ENCODE data around the gene MXI1.

Gene MXI1

DNA sequence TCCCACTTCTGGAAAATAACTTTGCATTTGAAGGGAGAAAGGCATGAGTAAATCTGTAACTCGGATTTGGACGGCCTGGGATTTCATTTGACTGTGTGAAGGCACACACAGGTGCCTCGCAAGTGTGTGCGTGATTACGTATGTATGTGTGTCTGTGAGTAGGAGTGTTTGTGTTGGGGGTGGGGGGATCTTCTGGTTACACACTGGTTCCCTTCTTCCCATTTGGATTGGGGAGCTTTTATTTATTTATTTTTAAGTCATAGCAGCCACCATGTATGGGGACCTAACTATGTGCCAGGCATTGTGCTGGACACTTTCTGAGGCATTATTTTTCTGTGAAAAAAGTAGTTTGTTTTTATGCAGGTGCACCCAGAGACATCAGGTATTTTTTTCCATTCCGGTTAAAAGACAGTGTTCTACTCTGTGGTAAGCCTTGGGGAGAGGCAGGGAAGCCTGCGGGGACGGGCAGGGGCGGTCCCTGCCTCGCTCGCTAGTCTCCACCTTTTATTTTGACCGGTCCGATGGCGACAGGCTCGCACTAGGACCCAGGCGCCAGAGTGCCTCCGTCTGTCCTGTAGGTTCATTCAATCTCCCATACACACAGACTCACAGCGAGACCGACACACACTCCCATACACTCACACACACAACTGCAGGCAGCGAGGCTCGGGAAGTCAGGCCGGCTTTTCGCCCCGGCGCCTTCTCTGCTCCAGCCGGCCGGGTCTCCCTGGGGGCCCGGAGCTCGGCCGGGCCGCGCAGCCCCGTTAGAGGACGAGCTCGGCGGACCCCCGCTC is at the start of gene MXI1:
TSS of gene MXI1 (plus strand) at position 595 of the 794 bp plus-strand sequence. CDS start 204 bp downstream, outside the sequence.
- peak; percentile 78 for DNase-seq

GRCh38 chr10:110158051-110159005 is 49.1 kb upstream of the MXI1 start:
- DNase-seq = no peak

- no peak for DNase-seq
Measured at GRCh38 chr10:110160081-110160480, 47.3 kb upstream of the MXI1 start.

DNA sequence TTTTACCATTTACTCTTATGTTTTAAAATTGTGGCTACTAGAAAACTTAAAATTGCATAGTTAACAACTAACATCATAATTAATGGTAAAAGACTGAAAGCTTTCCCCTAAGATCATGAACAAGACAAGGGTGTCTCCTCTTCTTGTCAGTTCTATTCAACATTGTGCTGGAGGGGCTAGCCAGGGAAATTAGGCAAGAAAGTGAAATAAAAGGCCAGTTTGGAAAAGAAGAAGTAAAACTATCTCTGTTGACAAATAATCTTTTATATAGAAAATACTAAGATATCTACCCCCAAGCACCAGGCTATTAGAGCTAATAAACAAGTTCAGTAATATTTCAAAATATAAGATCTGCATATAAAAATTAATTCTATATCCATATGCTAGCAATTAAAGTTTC is 46.9 kb upstream of the MXI1 start:
- DNase-seq = no peak

- no peak for DNase-seq
Measured at GRCh38 chr10:110162741-110163145, 44.7 kb upstream of the MXI1 start.

- no peak for DNase-seq
Measured at GRCh38 chr10:110163192-110163773, 44.1 kb upstream of the MXI1 start.

GRCh38 chr10:110163841-110164240 is 43.6 kb upstream of the MXI1 start:
- no peak for DNase-seq

GRCh38 chr10:110165239-110165638 is 42.2 kb upstream of the MXI1 start:
- no peak for DNase-seq

- no peak for DNase-seq
Measured at GRCh38 chr10:110167149-110167548, 40.3 kb upstream of the MXI1 start.

DNA sequence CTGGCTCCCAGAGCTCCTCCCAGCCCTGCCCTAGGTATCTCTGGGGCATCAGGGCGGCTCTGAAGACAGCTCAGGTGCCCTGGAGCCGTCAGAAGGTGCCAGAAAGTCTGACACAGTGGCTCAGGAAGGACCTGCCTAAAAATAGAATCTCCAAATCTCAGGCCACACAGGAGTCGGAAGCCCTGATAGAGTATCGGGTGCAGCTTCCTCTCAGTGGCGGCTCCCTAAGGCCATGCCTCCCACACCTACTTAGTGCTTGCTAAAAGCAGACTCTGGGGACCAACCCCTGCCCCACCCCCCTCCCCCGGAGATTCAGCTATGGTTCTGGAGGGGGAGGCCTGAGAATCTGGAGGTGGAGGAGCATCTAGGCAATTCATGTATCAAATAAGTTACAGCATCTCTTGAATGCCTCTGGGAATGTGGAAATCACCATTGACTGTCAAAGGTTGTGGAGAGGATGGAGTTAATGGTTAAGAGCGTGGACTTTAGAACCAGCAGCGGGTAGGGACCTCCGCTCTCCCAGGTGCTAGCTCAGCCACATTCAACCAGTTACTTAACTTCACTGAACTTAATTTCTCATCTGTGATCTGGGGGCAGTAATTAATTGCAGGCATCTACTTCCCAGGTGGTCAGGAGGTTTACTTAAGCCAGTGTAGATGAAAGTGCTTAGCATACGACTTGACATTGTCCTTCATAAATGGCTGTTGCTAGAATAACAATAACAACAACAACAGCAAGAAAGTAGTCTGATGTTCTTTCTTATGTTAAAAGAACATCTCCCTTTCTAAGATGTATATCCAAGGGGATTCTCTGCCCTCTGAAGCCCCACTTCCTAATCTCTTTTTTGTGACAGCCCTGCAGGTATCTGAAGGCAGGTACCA is 38.6 kb upstream of the MXI1 start:
- DNase-seq = no peak

- no peak for DNase-seq
Measured at GRCh38 chr10:110169586-110169985, 37.8 kb upstream of the MXI1 start.

GRCh38 chr10:110170142-110170971 is 37.0 kb upstream of the MXI1 start:
- no peak for DNase-seq

DNA sequence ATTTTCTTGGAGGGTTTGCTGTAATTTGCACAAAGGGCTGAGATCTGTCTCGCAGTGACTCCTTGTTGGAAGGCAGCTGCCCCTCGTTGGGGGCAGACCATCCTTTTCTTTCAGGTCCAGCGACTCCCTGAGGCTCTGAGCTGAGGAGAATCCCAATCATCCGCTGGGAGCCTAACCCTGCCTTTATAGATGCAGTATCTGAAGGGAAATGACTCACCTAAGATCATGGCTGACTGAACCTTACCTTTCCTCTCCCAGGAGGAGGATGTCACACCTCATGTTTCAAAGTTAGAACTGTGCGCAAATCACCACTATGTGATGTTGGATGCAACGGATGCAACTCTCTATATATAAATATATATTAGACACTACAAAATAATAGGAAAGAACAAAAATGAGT is 36.4 kb upstream of the MXI1 start:
- no peak for DNase-seq

DNA sequence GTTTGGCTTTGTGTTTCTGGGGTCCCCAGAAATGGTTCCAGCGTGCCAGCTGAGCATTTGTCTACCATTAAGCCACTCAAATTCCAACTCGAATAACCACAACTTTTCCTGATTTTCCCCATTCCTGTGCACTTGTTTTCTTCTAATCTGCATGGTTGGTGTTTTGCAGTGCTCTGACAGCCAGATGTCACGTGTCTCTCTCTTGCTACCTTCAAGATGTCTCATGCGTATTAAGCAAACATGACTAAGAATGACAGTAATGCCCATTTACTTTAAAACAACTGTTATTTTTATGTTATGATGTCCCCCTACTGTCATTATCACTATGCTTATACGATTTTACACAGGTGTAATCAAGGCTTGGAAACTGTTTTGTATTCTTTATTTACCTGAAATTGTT is 35.2 kb upstream of the MXI1 start:
- no peak for DNase-seq

DNA sequence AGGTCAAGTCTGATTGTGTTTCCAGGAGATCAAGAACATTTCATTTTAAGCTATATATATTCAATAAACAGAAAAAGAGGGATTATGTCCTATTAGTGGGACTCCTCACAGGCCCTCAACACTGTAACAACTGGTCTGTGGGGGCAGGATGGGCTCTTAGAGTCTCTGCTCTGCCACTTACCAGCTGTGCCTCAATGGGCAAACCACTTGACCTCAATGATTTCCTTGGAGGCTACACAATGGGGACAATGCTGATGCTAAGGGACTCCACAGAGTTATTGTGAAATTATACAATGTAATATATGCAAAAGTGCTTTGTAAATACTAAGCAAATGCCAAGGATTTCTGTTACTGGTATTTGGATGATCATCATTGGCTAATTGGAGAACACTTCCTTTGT is 33.2 kb upstream of the MXI1 start:
- DNase-seq = no peak

DNA sequence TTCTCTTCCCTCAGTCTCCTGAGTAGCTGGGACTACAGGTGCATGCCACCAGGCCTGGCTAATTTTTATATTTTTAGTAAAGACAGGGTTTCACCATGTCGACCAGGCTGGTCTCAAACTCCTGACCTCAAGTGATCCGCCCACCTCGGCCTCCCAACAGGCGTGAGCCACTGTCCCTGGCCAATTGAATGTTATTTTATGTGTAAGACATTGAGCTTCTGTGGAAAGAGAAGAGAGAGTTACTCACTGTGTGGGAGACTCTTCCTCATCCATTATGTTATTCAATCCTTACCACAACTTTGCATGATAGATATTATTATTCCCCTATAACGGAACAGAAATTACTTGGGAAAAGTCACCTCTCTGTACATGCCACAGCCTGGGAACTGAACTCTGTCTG is 32.6 kb upstream of the MXI1 start:
- DNase-seq = no peak

DNA sequence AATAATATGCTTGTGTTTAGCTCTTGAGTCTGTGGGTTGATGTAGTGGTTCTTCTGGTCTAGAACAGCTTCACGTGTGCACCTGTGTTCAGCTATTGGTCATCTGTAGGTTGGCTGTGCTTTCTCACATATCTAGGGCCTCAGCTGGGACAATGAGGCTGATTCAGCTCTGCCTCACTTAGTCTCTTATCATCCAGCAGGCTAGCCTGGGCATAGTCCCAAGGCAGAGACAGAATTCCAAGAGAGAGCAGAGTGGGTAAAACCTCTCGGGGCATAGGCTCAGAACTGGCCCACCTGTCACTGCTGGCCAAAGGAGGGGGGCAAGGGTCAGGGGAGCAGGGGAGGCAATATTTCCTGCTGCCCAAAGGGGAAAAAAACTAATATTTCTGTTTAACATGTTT is 32.0 kb upstream of the MXI1 start:
- no peak for DNase-seq

DNA sequence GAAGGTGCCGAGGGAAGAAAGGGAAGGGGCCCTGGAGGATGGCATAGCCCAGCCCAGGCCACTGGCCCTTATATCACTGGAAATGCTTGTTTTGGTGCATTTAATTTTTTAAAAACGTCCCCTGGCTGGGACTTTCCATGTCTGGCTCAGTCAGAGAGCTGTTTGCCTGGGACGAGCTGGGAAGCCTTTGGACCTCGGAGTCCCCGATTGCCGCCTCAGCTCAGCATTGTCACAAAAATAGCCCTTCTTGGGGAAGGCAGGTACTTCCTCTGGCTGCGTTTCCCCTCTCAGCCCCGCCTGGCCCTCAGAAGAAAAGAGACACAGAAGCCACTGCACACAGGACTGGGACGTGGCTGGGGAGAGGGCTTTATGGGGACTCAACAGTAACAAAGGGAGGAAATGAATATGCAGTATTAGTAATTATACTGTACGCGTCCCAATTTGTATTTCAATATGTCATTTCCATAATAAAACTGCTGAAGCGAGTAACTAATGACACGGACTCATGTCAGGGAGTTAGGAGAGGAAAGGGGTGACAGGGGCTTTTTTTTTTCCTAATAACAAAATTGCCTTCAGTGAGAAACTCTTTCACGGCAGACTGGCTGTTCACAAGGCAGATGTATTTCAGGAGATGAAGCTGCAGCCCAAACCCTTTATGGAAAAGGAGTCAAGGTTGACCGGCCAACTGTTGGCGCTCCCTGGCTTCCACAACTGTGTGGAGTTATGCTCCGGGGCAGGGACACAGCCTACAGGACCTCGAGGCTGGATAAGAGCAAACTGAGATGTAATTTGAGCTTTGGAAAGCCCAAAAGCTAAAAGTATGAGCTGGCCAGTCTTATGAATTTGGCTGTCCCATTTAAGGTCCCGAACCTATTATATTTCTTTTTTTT is 31.0 kb upstream of the MXI1 start:
- no peak for DNase-seq

DNA sequence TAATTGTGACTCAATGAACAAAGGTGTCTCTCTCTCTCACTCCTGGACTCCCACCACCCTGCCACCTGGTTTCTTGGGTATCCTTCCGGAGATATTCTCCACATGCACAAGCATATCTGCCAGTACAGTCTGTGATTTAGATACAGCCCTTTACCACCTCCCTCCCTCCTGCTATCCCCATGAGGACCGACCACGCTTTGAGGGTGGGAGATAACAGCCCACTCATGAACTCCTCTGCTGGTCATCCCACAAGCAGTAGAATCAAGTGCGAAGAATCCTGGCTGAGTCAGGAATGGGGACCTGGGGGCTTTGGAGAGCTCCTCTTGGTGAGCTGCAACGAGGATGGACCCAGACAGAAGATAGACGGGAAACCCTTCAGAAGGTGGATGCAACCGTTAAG is 28.2 kb upstream of the MXI1 start:
- no peak for DNase-seq

DNA sequence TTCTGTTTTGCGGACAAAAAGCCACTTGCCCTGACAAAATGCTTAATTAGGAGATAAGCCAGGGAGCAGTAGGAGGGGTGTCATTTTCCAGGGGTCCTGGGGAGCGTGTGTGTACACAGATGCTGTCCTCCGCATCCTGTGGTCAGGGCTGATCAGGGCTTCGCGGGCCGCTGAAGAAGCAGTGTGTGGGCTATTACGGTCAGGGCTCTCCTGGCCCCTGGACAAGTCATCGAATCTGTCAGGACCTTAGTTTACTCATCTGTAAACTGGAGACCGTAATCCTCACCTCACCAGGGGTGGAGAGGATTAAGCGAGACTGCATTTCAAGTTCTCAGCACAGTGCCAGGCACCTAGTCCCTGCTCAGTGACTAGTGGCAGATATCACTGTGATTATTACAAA is 26.0 kb upstream of the MXI1 start:
- DNase-seq = no peak

- no peak for DNase-seq
Measured at GRCh38 chr10:110181911-110182310, 25.5 kb upstream of the MXI1 start.

Measured in right forelimb (tissue), 1 donor.